Measurements from ENCODE around the gene UQCC5.

DNA sequence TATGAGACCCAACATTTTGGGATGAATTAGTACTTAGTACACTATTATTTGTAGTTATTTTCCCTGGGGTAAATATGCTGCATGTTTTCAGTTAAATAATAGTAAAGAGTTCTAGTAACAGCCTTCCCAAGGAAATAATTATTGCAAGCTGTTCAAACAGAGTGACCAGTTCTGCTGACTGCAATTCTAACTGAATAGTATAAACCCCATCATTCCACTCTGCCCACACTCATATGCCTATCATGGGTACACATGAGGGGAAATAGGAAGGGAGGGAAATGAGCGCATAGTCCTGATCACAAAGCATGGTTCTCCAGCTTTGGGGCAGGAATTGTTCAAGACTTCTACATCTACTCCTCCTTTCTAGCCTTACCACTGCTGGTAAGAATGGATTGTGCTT is 18.7 kb downstream of the UQCC5 start:
- TF ChIP-seq, protein P1, sequence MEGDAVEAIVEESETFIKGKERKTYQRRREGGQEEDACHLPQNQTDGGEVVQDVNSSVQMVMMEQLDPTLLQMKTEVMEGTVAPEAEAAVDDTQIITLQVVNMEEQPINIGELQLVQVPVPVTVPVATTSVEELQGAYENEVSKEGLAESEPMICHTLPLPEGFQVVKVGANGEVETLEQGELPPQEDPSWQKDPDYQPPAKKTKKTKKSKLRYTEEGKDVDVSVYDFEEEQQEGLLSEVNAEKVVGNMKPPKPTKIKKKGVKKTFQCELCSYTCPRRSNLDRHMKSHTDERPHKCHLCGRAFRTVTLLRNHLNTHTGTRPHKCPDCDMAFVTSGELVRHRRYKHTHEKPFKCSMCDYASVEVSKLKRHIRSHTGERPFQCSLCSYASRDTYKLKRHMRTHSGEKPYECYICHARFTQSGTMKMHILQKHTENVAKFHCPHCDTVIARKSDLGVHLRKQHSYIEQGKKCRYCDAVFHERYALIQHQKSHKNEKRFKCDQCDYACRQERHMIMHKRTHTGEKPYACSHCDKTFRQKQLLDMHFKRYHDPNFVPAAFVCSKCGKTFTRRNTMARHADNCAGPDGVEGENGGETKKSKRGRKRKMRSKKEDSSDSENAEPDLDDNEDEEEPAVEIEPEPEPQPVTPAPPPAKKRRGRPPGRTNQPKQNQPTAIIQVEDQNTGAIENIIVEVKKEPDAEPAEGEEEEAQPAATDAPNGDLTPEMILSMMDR (conservative IDR thresholded peaks at IDR 0.05; ENCODE audit: low read depth, low read length): no peak
- no peak for TF ChIP-seq EZH2 (IDR thresholded peaks at IDR 0.05; ENCODE audit: borderline replicate concordance, low read depth, low read length, poor library complexity, severe bottlenecking)

All from A673 (cell line).